Fibroblast of the aortic adventitia (primary cell): ENCODE data around the gene MINAR2. TPM values are rescaled to one million over a fixed set of nuclear protein-coding genes. Genes with fewer than 3 reads are reported as not detected.

Experiments
- DNase-seq: peaks from one replicate; pipeline ENCODE4 v3.0.0-alpha.2; 2010; ENCODE audit warnings: low read depth
- H3K4me3 ChIP-seq: 2 replicates; pipeline ENCODE4 v1.5.1; 2011; ENCODE audit warnings: low read depth, mild to moderate bottlenecking, control low read depth, low read length, moderate library complexity
- total RNA-seq: library from RNA; depleted of rRNA; stranded (reverse); fragments of >200 nt; gene quantifications from 2 replicates; pipeline ENCODE4 v1.2.3, GENCODE V29; 2012; ENCODE audit warnings: low replicate concordance
- TF ChIP-seq, protein P1 (sequence below): IDR thresholded peaks from 2 replicates; pipeline ENCODE4 v1.5.1; 2011; ENCODE audit warnings: mild to moderate bottlenecking, low read length, control low read depth, inconsistent platforms; ENCODE audit not compliant: insufficient read depth

MINAR2 gene
- total RNA-seq, 1 donor, result not detected

DNA sequence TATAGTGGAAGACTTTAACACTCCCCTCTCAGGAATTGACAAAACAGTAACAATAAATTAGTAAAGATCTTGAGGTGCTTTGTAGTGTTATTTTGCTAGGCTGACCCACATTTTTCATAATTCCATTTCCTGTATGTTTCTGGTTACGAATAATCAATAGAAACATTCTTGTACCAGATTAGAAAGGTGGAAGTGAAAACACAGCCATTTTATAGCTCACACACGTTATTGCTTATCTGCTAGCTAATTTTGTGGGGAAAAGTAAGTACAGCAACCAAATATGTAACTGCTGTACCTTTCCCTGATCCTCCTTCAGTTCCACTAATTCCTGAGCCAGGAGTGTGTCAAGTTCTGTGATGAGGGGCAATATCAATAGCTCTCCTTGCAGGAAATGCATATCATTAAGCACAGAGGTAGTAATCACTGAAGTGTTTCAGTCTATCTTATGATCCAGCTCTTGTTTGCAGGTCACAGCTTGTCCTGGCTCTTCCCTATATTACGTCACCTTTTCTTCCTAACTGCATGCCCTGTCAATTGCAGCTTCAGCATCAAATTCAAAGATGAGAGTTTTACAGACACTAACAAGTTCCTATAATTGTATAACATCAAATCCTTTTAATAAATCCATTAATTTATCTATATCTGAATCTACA is 59.4 kb downstream of the MINAR2 start:
- no peak for DNase-seq
- no peak overlapping the region for H3K4me3 ChIP-seq
- TF ChIP-seq, protein P1, sequence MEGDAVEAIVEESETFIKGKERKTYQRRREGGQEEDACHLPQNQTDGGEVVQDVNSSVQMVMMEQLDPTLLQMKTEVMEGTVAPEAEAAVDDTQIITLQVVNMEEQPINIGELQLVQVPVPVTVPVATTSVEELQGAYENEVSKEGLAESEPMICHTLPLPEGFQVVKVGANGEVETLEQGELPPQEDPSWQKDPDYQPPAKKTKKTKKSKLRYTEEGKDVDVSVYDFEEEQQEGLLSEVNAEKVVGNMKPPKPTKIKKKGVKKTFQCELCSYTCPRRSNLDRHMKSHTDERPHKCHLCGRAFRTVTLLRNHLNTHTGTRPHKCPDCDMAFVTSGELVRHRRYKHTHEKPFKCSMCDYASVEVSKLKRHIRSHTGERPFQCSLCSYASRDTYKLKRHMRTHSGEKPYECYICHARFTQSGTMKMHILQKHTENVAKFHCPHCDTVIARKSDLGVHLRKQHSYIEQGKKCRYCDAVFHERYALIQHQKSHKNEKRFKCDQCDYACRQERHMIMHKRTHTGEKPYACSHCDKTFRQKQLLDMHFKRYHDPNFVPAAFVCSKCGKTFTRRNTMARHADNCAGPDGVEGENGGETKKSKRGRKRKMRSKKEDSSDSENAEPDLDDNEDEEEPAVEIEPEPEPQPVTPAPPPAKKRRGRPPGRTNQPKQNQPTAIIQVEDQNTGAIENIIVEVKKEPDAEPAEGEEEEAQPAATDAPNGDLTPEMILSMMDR, result no peak

Other genes with a start within 250 kb of the MINAR2 start
- gene CHSY3, start 156.4 kb downstream of the MINAR2 start, total RNA-seq, result 2.9 and 17.8 TPM in 2 replicates